NCI-H2196 (cell line): Measurements from ENCODE around the gene GPC4.

Experiments
- DNase-seq: peaks from one replicate; lab custom pipeline; 2025; ENCODE audit not compliant: unreplicated experiment; lab: John Stamatoyannopoulos, UW

The GPC4 gene

GRCh38 chrX:133415276-133416105, at the start of gene GPC4:
Gene GPC4, minus strand, starts transcription at chrX:133415489. Its CDS starts 524 bp downstream, at chrX:133414965.
- peak; percentile 54 for DNase-seq

GRCh38 chrX:133461231-133461630, 45.9 kb upstream of the GPC4 start:
- DNase-seq: no peak

- no peak for DNase-seq
Observed at GRCh38 chrX:133454924-133455323, 39.6 kb upstream of the GPC4 start.

DNA sequence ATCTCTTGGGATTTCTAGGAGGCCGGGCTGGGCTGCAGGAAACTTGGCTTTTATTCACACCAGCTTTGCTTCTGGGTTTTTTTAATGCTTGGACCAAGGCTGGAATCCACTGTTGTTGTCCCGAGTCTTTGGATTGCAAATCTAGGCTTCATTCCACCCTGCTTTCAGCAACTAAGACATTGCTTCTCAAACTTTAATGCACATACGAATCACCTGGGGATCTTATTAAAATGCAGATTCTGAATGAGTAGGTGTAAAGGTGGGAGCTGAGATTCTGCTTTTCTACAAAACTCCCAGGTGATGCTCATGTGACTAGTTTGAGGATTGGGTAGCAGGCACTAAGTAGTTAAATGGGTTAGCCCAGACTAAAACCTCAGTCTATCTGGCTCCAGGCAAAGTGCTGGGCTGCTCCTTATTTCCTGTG, 39.2 kb upstream of the GPC4 start:
- DNase-seq: no peak

DNA sequence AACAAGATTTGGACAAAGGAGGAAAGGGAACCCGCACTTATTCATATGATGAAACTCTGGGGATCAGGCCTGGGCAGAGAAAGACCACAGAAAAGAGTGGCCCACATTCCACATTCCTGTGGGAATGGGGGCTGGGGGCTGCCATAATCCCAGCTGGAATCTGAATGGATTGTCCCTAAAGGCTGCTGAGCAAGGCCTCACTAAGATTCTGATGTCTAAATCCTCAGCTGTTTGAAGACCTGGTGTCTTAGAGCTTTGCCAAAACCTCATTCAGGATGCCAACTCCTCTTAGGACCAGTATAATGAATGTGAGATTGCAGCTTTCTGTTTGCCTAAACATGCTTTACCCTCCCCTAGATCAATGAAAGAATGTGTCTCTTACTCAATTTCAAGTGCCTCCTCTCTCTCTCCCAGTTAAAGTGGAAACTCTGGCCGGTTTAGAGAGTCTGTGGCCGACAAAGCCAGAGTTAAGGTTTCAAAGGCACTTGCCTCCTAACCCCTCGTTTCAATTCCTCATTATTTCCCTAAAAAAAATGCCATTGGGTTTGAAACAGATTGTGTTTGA, 33.3 kb upstream of the GPC4 start:
- no peak for DNase-seq

DNA sequence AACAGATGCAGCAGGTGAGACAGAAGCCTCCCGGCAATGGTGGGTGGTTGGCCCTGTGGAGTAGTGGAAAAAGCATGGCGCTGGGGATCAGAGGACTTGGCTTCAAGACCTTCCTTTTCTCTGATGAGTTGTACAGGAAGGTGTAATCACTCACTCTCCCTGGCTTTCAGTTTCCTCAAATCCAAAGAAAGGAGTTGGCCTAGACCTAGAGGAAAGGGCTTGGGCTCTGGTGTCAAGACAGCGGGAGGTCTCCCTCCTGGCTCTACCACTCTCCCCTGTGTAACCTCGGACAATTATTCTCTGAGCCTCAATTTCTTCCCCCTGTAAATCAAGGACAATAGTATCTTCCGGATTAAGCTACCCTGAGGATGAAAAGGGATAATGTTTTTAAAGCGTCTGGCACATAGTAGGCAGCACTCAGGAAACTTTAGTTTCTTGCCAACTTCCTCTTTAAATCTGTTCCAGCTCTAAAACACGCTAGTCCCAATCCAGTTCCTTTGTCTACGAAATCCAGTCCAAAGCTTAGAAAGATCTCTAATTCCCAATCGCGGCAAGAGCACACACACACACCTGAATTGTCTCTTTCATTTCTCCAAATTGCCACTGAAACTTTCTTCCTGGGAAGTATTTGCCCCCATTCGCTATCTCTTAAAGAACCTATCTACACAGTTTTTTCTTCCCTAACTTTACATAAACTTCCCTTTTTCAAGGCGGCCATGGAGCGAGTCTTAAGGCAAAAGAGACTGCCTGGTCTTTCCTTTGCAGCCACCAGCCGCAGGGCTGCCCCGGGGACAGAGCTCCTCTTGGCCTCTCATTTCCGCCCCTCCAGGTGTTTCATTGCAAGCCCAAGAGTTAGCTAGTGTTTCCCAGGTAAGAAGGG, 29.9 kb upstream of the GPC4 start:
- peak; percentile 40 for DNase-seq

- no peak for DNase-seq
Observed at GRCh38 chrX:133444196-133444595, 28.9 kb upstream of the GPC4 start.

DNA sequence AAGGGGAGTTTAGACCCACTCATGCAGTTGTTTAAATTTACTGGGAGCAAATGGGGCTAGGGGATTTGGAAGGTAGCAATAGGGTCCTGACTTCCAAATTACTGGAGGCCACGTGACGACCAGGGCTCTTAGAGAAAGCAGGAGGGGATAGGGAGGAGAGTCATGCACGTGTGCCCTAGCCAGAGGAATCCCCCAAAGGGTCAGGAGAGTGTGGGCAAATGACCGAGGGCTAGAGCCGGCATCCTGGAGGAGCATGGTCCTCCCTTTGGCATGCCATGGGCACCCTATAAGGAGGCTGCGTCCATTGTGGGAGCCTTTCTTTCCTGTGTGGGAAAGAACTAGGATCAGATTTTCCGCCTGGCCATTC, 25.5 kb upstream of the GPC4 start:
- DNase-seq: no peak

- no peak for DNase-seq
Observed at GRCh38 chrX:133440081-133440796, 24.9 kb upstream of the GPC4 start.

DNA sequence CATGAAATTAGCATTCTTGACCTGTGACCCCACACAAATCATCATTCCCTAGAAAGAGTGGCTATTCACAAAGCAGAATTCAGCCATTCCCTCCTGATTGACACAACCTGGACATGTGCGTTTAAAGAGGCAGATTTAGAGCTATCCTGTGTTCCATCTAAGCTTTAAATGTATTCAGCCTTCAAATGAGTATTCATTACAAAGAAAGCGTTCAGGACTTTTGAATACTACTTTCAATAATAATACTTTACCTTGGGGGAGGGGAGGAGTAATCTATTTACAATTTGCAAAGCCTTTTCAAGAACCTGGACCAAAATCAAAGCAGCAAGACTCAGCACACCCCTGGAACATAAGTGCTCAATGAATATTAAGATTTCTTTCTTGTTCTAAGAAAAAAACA, 22.5 kb upstream of the GPC4 start:
- DNase-seq: no peak

GRCh38 chrX:133437356-133437755, 22.1 kb upstream of the GPC4 start:
- no peak for DNase-seq

DNA sequence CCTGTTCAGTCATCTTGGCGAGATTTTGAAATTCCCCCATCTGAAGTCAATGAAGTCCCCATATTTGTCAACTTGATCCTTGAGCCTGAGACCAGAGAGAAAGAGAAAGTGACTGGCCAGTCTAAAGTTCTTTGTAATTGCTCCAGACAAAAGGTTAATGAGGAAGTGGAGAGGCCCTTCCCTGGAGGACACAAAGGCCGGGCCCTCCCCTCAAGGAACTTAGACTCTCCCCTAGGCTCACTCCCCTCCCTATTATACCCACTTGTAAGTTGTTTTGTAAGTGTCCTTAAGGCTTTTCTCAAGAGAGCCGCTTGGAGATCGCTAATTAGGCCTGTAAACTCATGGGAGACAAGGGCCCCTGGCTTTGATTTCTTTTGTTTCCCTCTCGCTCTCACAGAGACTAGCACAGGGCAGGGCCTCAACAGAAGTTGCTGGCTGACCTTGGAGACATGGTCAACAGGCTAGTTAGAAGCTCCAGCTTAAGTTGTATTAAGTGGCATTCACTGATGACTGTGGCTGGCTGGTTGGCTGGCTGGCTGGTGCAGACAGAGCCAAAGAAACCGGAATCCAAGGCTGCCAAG, 20.3 kb upstream of the GPC4 start:
- DNase-seq: no peak

GRCh38 chrX:133434197-133434820, 19.0 kb upstream of the GPC4 start:
- DNase-seq: no peak

GRCh38 chrX:133419911-133420310, 4.6 kb upstream of the GPC4 start:
- no peak for DNase-seq

- DNase-seq: no peak
Observed at GRCh38 chrX:133418588-133418987, 3.3 kb upstream of the GPC4 start.

DNA sequence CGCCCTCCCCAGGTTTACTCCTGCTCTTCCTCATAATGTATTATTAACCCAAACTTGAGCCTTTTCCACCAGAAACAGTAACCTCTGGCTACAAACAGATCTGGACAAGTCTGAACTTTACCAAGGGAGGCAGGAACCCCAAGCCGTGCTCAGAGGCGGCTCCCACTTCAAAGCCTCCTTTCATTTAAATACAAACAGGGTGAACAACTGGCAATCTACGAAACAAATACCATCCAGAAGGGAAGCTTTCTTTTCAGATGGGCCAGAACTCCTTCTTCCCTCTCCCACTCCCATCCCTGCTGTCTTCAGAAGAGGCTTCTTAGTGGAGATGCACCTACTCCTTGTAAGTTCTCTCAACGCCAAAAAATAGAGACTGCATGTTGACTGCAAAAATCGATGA, 2.1 kb upstream of the GPC4 start:
- DNase-seq: no peak

- DNase-seq: no peak
Observed at GRCh38 chrX:133414406-133415275, 648 bp downstream of the GPC4 start.

DNA sequence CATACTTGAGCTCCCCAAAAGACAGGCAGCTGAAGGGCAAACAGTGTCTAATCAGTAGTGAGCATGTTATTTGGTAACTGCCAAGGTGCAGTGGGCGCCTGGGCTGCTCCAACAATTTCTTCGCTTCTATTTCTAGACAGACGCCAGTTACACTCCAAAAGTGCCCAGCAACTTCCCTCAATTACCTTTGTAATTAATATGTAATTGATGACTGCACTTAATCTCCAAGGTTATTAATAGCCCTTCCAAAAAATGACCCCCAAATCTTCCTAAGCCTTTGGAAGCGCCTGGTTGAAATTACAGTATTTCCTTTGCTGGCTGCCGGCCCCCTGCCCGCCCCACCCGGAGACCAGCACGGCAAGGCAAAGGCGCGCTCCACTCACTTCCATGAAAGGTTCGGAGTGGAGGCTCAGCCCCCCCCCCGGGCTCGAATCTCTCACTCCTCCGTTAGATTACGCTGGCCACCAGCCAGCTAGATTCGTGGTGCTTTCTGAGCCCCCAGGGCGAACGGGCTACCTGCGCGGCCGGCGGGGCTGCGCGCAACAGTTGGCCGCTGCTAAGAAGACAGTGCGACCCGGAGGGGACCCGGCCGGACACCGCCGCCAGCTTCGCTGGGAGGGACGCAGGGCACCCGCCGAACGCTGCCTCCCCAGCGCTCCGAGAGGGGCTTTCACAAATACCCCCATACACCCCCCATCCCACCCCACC, 1.9 kb downstream of the GPC4 start:
- DNase-seq: no peak

- DNase-seq: no peak
Observed at GRCh38 chrX:133412665-133413064, 2.6 kb downstream of the GPC4 start.
